ENCODE data around the gene PI16. TPM values are rescaled to one million over a fixed set of nuclear protein-coding genes. Genes with fewer than 3 reads are reported as not detected.

Gene PI16
- total RNA-seq, 6 experiments from 2014 or later, result not detected

GRCh38 chr6:36929152-36929551 lies 25.4 kb upstream of the PI16 start:
- H3K4me3 Mint-ChIP-seq, result no peak overlapping the region
- no peak overlapping the region for H3K27ac Mint-ChIP-seq
- TF ChIP-seq, protein P1, sequence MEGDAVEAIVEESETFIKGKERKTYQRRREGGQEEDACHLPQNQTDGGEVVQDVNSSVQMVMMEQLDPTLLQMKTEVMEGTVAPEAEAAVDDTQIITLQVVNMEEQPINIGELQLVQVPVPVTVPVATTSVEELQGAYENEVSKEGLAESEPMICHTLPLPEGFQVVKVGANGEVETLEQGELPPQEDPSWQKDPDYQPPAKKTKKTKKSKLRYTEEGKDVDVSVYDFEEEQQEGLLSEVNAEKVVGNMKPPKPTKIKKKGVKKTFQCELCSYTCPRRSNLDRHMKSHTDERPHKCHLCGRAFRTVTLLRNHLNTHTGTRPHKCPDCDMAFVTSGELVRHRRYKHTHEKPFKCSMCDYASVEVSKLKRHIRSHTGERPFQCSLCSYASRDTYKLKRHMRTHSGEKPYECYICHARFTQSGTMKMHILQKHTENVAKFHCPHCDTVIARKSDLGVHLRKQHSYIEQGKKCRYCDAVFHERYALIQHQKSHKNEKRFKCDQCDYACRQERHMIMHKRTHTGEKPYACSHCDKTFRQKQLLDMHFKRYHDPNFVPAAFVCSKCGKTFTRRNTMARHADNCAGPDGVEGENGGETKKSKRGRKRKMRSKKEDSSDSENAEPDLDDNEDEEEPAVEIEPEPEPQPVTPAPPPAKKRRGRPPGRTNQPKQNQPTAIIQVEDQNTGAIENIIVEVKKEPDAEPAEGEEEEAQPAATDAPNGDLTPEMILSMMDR (IDR thresholded peaks at IDR 0.05), result no peak
- peaks cover 17% of the 10 kb centered on the region for H3K36me3 Mint-ChIP-seq (ENCODE audit: low read depth)
- peaks cover 1% of the 10 kb centered on the region; the same call in 1 of the 2 replicates for H3K27me3 Mint-ChIP-seq (ENCODE audit: insufficient read depth)
- H3K9me3 Mint-ChIP-seq, result no peaks in the 10 kb centered on the region
- DNase-seq, result no peak
- peaks cover 72% of the 10 kb centered on the region for H3K4me1 Mint-ChIP-seq (ENCODE audit: low read depth)

DNA sequence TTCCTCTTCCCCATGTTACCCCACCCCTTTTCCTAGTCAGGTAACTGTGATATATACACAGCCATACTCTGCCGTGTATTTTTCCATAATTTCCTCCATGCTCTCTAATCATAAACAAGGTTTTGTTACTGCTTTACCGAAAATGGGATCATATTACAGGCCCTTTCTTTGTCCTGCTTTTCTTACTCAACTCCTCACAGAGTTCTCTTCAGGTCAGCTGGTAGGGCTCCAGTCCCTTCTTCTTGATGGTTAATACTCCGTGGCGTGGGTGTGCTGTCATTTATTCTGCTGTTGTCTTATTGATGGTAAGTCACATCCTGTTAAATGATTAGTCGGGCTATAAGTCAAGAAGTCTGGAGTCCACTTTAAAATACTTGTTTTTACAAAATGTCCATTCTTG lies 24.9 kb upstream of the PI16 start:
- TF ChIP-seq, protein P1 (IDR thresholded peaks at IDR 0.05), result no peak
- Mint-ChIP-seq H3K27ac (peak overlapping the region; percentile 5; the same call in 1 of the 2 replicates), H3K36me3 (ENCODE audit: low read depth) (peaks cover 14% of the 10 kb centered on the region), H3K4me1 (ENCODE audit: low read depth) (peaks cover 69% of the 10 kb centered on the region), H3K4me3 (no peak overlapping the region), H3K27me3 (ENCODE audit: insufficient read depth) (peaks cover 1% of the 10 kb centered on the region; the same call in 1 of the 2 replicates), H3K9me3 (no peaks in the 10 kb centered on the region)
- DNase-seq, result peak; percentile 18

DNA sequence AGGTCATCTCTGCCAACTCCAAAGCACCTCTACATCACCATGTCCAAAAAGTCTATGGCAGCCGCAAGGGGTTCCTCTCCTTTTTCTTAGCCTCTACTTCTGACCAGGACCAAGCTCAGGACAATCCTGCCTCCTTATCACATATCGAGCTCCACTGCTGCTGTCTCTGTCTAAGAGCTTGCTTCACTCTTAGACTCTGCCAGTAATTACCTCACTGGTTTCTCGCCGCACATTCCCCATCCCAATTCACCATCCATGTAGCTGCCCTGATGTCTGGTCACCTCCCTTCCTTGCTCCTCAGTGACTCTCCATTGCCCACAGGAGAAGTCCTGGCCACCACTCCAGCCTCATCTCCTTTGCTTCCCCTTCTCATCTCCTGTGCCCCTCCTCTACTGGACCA lies 24.1 kb upstream of the PI16 start:
- Mint-ChIP-seq H3K4me1 (ENCODE audit: low read depth) (peaks cover 68% of the 10 kb centered on the region), H3K9me3 (no peaks in the 10 kb centered on the region), H3K27ac (peak overlapping the region; percentile 32; the same call in 1 of the 2 replicates), H3K36me3 (ENCODE audit: low read depth) (peaks cover 5% of the 10 kb centered on the region), H3K27me3 (ENCODE audit: insufficient read depth) (peaks cover 1% of the 10 kb centered on the region; the same call in 1 of the 2 replicates), H3K4me3 (no peak overlapping the region)
- no peak for DNase-seq
- TF ChIP-seq, protein P1 (IDR thresholded peaks at IDR 0.05), result no peak

DNA sequence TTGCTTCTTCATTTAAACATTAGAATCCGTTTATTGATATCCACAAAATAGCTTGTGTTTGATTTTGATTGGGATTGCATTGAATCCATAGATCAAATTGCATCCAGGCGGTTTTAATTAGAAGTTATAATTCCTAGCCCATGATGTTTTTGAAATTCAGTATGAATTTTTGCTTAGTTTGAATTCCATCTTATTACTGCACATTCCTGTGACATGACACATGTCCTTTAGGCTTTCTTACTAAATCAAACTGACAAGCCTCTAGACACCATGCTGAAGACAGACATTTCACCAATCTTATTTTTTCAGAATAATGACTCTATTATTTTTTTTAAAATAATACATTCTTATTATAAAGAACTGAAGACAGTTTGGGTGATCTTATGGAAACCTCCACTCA lies 21.4 kb upstream of the PI16 start:
- H3K4me1 Mint-ChIP-seq (ENCODE audit: low read depth), result peaks cover 85% of the 10 kb centered on the region
- H3K4me3 Mint-ChIP-seq, result peak overlapping the region; percentile 7
- H3K9me3 Mint-ChIP-seq, result no peaks in the 10 kb centered on the region
- peaks cover 1% of the 10 kb centered on the region for H3K27me3 Mint-ChIP-seq (ENCODE audit: insufficient read depth)
- peak; percentile 26 for DNase-seq
- H3K27ac Mint-ChIP-seq, result 0 out of 2 replicates have a peak overlapping the region, but pooled peaks have one; percentile 1
- TF ChIP-seq, protein P1 (IDR thresholded peaks at IDR 0.05), result no peak
- H3K36me3 Mint-ChIP-seq (ENCODE audit: low read depth), result peaks cover 5% of the 10 kb centered on the region

GRCh38 chr6:36933519-36933918 lies 21.0 kb upstream of the PI16 start:
- TF ChIP-seq, protein P1 (IDR thresholded peaks at IDR 0.05), result no peak
- peaks cover 89% of the 10 kb centered on the region for H3K4me1 Mint-ChIP-seq (ENCODE audit: low read depth)

More at GRCh38 chr6:36933519-36933918, 21.0 kb upstream of the PI16 start:
- no peak for DNase-seq
- H3K36me3 Mint-ChIP-seq (ENCODE audit: low read depth), result peaks cover 5% of the 10 kb centered on the region
- H3K9me3 Mint-ChIP-seq, result no peaks in the 10 kb centered on the region
- no peak overlapping the region for H3K4me3 Mint-ChIP-seq
- H3K27ac Mint-ChIP-seq, result no peak overlapping the region
- H3K27me3 Mint-ChIP-seq (ENCODE audit: insufficient read depth), result peaks cover 1% of the 10 kb centered on the region

Measured in HFFc6 (cell line).